HL-60 (cell line): Measurements from ENCODE around the gene EXOC4.

Source experiments
- GABPA ChIP-seq: IDR thresholded peaks from 2 replicates; pipeline ENCODE4 v1.6.1; 2012; ENCODE audit warnings: low read depth
- POLR2AphosphoS5 ChIP-seq: IDR thresholded peaks from 2 replicates; pipeline ENCODE4 v1.6.1; 2012; ENCODE audit warnings: low read depth
- TF ChIP-seq, protein P1 (sequence below): IDR thresholded peaks from one replicate; pipeline ENCODE4 v1.5.1; 2011; ENCODE audit warnings: low read length, control low read depth, inconsistent platforms; ENCODE audit not compliant: insufficient read depth

DNA sequence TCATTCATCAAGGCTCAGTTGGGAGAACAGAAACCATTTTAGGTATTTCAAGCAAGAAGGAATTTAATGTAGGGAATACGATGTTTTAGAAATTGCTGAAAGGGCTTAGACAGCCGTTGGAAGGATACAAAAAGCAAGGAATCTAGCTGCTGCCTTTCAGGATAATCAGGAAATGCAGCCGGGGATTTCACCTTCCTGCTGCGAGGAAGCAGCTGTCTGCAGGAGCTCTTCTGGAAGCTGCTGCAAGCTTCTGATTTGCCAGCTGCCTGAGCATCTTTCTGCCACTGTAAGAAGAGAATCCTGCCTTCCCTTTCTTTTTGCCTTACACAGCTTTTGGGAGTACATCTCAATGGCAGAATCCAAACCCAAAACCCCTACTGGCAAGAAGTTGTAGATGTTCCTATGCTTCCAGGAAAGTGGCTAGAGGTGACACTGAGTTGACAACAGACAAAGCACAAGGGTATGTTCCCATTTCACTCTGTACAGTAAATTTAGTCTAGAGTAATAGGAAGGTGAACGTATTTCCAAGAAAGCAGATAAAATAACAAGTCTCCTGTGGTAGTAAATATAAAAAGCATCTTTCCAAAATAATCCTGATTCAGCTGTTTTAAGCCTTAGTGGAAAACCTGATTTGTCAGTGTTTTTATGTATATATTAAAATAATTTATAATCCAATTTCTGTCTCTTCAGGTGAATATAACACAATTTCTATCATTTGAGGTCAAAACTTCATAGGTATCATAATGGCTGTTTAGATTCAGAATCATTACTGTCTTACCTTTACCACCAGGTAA, 725.8 kb downstream of the EXOC4 start:
- no peak for TF ChIP-seq POLR2AphosphoS5
- TF ChIP-seq, protein P1, sequence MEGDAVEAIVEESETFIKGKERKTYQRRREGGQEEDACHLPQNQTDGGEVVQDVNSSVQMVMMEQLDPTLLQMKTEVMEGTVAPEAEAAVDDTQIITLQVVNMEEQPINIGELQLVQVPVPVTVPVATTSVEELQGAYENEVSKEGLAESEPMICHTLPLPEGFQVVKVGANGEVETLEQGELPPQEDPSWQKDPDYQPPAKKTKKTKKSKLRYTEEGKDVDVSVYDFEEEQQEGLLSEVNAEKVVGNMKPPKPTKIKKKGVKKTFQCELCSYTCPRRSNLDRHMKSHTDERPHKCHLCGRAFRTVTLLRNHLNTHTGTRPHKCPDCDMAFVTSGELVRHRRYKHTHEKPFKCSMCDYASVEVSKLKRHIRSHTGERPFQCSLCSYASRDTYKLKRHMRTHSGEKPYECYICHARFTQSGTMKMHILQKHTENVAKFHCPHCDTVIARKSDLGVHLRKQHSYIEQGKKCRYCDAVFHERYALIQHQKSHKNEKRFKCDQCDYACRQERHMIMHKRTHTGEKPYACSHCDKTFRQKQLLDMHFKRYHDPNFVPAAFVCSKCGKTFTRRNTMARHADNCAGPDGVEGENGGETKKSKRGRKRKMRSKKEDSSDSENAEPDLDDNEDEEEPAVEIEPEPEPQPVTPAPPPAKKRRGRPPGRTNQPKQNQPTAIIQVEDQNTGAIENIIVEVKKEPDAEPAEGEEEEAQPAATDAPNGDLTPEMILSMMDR, result no peak
- no peak for TF ChIP-seq GABPA
